ENCODE results near the gene MCF2L2.

GRCh38 chr3:183260167-183260904, 168.1 kb downstream of the MCF2L2 start:
- no peak for TF ChIP-seq CTCF (IDR thresholded peaks at IDR 0.05)
- no peak for TF ChIP-seq POLR2A (IDR thresholded peaks at IDR 0.05)

Data from uterus (tissue), 2 donors.